NCI-H446 treated with DMSO at 0.1 percent for 48 hours (cell line): ENCODE data around the gene SCAPER.

Source experiments
- DNase-seq: peaks from one replicate; lab custom pipeline; 2025; lab: John Stamatoyannopoulos, UW

Gene SCAPER

GRCh38 chr15:76398317-76399104, 506.6 kb downstream of the SCAPER start:
- no peak for DNase-seq

GRCh38 chr15:76393614-76394013, 511.5 kb downstream of the SCAPER start:
- peak; percentile 44 for DNase-seq

- no peak for DNase-seq
These were observed 513.3 kb downstream of the SCAPER start for GRCh38 chr15:76391847-76392246.

GRCh38 chr15:76391309-76391708, 513.8 kb downstream of the SCAPER start:
- no peak for DNase-seq

- DNase-seq, result no peak
These were observed 514.6 kb downstream of the SCAPER start for GRCh38 chr15:76390571-76390970.

GRCh38 chr15:76386926-76387325, 518.2 kb downstream of the SCAPER start:
- DNase-seq, result no peak

- no peak for DNase-seq
These were observed 519.0 kb downstream of the SCAPER start for GRCh38 chr15:76386178-76386577.

- no peak for DNase-seq
These were observed 520.7 kb downstream of the SCAPER start for GRCh38 chr15:76384409-76384808.

- DNase-seq, result no peak
These were observed 522.0 kb downstream of the SCAPER start for GRCh38 chr15:76382987-76383728.

GRCh38 chr15:76381366-76381765, 523.8 kb downstream of the SCAPER start:
- DNase-seq, result no peak

GRCh38 chr15:76380249-76380648, 524.9 kb downstream of the SCAPER start:
- DNase-seq, result no peak

GRCh38 chr15:76378691-76379090, 526.4 kb downstream of the SCAPER start:
- no peak for DNase-seq

- no peak for DNase-seq
These were observed 527.4 kb downstream of the SCAPER start for GRCh38 chr15:76377751-76378150.

GRCh38 chr15:76377217-76377616, 527.9 kb downstream of the SCAPER start:
- DNase-seq, result no peak

- no peak for DNase-seq
These were observed 528.3 kb downstream of the SCAPER start for GRCh38 chr15:76376816-76377215.

GRCh38 chr15:76376029-76376428, 529.1 kb downstream of the SCAPER start:
- DNase-seq, result no peak

- no peak for DNase-seq
These were observed 537.0 kb downstream of the SCAPER start for GRCh38 chr15:76368122-76368621.

GRCh38 chr15:76366714-76367113, 538.4 kb downstream of the SCAPER start:
- no peak for DNase-seq

- DNase-seq, result no peak
These were observed 541.9 kb downstream of the SCAPER start for GRCh38 chr15:76363251-76363650.

GRCh38 chr15:76360416-76360815, 544.7 kb downstream of the SCAPER start:
- DNase-seq, result no peak

- DNase-seq, result no peak
These were observed 546.0 kb downstream of the SCAPER start for GRCh38 chr15:76359152-76359551.

- no peak for DNase-seq
These were observed 546.7 kb downstream of the SCAPER start for GRCh38 chr15:76358453-76358852.

- no peak for DNase-seq
These were observed 550.2 kb downstream of the SCAPER start for GRCh38 chr15:76354823-76355440.
